NCI-H748 treated with DMSO at 0.1 percent for 48 hours (cell line): ENCODE results near the gene KIF5A.

Experiments used
- DNase-seq: peaks from one replicate; lab custom pipeline; 2025; lab: John Stamatoyannopoulos, UW

KIF5A gene

GRCh38 chr12:57620245-57620935, 70.5 kb downstream of the KIF5A start:
- no peak for DNase-seq

GRCh38 chr12:57620936-57621496, 71.2 kb downstream of the KIF5A start:
- DNase-seq = no peak

GRCh38 chr12:57621497-57622292, 71.9 kb downstream of the KIF5A start:
- DNase-seq = no peak

DNA sequence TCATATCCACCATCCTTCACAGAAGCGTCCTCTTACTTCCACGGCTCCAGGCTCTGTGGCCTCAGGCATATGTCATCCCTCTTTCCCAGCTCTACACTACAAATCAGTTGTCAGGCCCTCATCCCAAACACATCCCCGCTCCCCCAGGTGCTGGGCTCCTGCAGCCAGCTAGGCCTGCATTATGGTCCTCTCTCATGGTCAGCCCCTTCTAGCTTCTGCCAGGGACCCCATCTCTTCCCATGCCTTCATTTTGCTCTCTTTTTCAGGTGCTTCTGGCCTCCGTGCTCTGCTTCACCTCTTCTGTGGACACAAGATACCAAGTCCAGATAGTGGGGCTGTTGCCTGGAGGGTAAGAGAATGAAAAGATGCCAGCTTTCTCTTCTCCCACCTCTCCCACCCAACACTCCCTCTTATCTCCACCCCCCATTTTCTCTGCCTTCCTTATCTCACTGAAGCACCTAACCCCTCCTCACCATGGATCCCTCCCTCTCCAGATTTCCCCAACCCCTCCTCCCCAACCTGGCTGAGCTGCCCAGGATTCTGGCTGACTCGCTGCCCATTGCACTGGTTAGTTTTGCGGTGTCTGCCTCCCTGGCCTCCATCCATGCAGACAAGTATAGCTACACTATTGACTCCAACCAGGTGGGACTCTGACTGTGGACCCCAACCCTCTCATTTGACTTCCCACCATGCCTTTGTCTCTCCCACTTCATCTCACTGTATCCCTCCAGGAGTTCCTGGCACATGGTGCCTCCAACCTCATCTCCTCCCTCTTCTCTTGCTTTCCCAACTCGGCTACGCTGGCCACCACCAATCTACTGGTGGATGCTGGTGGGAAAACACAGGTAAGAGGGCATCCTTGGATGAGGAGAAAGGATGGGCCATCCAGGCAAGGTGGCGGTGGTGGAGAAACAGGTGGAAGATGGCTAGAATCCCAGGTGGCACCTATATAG, 72.7 kb downstream of the KIF5A start:
- no peak for DNase-seq

DNA sequence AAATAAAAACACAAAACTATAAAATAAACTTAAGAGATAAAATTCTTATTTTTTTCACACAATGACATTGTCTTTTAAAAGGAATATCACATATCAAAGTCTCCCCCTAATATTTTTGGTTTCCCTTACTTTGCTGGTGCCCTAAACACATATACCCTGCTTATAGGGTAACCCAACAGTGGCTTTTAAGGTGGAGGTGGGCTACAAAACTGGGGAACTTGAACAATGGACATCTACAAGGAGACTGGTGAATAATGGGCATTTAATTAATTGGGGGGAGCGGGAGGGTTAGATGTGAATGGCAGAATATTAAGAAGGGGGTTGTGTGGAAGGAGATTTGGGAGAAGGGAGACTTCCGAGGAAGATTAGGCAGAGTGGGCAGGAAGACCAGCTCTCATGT, 73.5 kb downstream of the KIF5A start:
- no peak for DNase-seq

DNA sequence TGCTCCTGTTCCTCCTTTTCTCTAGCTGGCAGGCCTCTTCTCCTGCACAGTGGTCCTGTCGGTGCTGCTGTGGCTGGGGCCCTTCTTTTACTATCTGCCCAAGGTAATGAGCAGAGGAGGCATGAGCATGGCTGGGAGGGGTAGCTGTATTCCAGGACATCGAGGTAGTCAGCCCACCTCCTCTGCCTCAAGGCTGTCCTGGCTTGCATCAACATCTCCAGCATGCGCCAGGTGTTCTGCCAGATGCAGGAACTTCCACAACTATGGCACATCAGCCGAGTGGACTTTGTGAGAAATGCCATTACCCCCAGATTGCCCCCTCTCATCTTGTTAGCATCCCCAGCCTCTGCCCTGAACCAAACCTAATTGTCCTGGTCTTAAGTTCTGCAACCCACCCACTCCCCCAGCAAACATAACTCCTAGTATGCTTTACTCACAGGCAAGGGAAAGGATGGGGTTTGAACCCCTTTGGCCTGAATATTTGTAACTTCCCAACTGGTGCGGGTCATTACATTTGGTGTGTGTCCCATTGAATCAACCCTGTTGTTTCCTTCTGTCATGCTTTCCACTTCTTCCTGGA, 74.1 kb downstream of the KIF5A start:
- no peak for DNase-seq

DNA sequence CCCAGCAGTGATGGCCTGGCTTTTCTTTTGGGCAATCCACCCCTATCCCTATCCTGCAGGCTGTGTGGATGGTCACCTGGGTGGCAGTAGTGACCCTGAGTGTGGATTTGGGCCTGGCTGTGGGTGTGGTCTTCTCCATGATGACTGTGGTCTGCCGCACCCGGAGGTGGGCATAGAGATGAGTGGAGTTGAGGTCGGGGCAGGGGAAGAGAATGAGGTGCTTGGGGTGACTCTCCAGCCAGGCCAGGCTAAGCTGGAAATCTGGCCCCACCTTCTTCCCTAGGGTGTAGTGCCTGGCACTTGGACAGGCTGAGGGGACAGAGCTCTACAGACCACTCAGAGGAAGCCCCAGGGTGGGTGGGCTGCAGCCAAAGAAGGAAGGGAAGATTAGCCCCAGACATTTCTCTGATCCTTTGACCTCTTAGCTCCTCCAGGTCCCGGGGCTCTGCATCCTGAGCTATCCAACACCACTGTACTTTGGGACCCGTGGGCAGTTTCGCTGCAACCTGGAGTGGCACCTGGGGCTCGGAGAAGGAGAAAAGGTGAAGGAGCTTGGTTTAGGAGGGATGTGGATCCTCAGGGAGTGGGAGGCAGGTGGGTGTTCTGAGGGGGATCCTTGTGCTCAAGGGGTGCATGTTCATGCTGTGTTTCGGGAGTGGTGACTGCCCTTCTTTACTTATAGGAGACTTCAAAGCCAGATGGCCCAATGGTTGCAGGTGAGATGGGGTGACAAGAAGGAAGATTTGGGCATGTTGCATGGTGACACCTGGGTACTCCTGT, 74.8 kb downstream of the KIF5A start:
- DNase-seq = no peak

DNA sequence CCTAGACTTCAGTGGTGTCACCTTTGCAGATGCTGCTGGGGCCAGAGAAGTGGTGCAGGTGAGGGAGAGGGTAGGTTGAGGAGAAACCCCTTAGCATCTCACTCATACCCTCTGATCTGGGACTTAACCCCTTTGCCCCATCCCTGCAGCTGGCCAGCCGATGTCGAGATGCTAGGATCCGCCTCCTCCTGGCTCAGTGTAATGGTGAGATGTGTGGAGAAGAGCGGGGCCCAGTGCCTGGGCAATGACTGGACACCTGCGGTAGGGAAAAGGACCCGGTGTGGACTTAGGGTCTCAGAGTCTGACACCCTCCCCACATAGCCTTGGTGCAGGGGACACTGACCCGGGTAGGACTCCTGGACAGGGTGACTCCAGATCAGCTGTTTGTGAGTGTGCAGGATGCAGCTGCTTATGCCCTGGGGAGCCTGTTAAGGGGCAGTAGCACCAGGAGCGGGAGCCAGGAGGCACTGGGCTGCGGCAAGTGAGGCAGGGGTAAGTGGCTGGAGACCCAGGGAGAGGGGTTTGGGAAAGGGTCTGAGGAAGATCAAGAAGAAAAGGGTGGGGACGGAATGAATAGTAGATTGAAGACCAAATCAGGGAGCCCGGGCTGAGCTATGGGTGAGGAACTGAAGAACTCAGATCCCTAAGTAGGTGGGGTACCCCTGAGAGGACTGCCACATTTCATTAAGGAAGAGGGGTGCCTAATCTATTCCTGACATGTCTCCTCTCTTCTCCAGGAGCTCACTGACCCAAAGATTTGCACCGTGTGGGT, 75.6 kb downstream of the KIF5A start:
- no peak for DNase-seq

DNA sequence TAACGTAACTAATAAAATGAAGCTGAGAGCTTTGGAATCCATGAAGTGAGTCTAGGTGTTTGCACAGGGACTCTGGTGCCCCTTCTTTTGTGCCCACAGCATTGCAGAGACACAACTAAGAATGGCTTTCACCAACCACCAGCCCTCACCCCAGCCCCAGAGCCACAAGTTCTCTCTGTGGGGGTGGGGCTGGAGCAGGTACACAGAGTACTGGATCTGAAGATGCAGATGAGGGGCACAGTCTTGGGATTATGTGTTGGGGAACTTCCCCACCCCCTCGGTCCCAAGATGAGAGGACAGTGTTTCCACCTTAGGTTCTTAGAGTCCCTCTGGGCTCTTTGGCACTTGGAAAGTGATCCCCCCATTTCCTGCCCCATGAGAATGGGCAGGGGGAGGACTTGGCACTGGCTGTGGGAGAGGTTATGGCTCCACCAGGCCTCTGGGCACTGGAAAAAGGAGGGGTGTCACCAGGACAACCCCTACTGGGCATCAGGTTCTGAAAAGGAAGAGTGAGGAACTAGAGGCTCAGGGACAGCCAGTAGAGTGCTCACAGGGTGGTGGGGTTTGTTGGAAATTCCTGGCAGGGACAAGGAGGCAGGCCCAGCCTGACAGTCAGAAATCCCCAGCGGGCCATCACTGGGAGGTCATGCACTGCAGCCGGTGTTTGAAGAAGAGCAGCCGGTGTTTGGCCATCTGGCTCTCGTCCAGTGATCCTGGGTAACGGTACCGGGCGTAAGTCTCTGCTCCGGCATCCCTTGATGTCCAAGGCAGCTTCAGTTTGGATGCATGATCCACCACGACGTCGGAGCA, 76.5 kb downstream of the KIF5A start:
- no peak for DNase-seq

DNA sequence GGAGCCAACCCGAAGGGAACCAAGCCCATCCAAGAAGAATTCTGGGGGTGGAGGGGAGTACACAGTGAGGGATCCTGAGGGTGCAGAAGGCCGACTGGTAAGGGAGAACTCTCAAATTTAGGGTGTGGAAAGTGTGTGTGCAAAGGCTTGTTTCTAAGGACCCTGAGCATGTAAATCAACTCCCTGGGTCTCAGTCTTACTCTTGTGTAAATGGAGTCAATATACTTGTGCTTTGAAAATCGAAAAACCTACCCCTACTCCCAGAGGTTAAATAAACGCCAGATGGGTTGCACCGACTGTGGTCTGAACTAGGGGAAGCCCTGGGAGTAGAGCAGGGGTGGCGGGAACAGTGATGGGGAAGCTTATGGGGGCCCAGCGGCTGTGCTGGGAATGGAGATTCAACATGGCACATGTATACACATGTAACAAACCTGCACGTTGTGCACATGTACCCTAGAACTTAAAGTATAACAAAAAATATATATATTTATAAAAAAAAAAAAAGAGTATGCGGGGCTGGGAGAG, 77.1 kb downstream of the KIF5A start:
- DNase-seq = no peak

- DNase-seq = no peak
Measured at GRCh38 chr12:57627501-57628279, 77.8 kb downstream of the KIF5A start.

DNA sequence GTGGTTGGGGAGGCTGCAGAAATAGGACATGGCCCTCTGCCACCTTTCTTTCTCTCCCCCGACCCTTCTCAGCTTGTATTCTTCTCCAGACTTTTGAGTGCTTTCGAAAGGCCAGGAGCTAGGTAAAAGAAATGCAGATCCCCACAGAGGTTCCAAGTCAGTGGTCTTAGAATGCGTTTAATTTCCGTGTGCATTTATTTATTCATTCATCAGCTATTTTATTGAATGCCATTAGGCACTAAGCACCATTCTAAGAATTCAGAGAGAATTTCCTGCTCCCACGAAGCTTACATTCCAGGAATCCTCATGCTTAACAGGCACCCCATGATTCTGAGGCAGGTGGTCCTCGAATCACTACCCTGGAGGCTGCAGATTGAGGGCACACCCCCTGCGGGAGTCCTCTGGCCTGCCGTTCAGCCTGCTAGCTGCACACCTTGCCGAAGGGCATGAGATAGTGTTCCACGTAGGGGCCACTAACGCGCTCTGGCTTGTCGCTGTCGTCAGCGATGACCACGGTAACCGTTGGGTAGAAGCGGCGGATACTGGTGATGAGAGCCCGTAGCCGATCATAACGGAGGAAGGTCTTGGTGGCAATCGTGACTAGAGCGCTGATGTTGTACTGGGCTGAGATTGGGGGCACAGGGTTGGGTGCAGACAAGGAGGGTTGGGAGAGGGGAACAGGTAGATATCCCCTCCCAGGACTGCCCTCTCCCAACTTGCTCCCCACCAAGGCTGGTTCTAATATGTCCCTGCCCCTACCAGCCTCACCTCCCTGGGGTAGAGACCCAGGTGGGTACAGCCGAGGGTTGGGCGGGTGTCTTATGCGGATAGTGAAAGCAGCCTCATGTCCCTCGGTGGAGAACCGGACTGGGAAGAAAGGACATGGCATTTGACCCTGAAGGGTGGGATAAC, 78.7 kb downstream of the KIF5A start:
- DNase-seq = no peak

GRCh38 chr12:57629897-57630471, 80.1 kb downstream of the KIF5A start:
- no peak for DNase-seq

DNA sequence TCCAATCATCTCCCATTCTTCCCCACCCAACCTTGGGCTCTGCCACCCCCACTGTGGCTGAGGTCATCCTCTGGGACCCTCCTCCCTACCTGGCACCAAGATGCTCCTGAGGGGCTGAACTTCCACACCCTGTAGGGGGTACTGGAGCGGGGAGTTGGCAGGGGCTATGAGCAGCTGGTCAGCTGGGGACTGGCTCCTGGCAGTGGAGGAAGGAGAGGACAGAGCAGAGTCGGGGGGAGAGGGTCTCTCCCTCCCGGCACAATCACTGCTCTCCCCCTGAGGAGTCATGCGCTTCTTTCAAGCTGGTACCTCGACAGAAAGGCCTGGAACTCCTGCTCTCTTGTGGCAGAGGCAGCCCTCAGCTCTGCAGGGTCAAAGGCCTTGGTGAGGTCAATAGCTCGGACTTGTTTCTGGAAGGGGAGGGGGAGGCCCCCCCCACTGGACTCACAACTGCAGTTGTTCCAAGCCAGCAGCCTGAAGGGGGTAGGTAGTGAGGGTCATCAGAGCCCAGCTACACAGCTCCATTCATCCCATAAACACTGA, 81.1 kb downstream of the KIF5A start:
- no peak for DNase-seq

GRCh38 chr12:57631566-57632072, 81.8 kb downstream of the KIF5A start:
- no peak for DNase-seq
